Vagina (tissue), 2 donors: ENCODE measurements around the gene TMBIM1.

ENCODE experiments used
- CTCF ChIP-seq, 3 experiments: fragments of 450-650 bp in 2 of 3; fragments of 200-600 bp in 1 of 3; sonication (generic) in 1 of 3; IDR thresholded peaks; one replicate each; pipeline ENCODE4 v1.5.1; 2017 to 2019; ENCODE audit warnings: antibody characterized with exemption in 3 of 3, mild to moderate bottlenecking in 2 of 3, moderate library complexity in 2 of 3
- POLR2A ChIP-seq, 2 donors: fragments of 450-650 bp; IDR thresholded peaks; one replicate each; pipeline ENCODE4 v1.6.1; 2017; ENCODE audit warnings: antibody characterized with exemption in 2 of 2, mild to moderate bottlenecking in 2 of 2, moderate library complexity in 2 of 2
- POLR2AphosphoS5 ChIP-seq, 2 donors: sonication (generic); formaldehyde crosslinking; IDR thresholded peaks; one replicate each; pipeline ENCODE4 v1.9.0; 2017; ENCODE audit warnings: antibody characterized with exemption in 2 of 2, mild to moderate bottlenecking in 2 of 2, low read depth in 1 of 2; ENCODE audit not compliant: insufficient read depth in 1 of 2

DNA sequence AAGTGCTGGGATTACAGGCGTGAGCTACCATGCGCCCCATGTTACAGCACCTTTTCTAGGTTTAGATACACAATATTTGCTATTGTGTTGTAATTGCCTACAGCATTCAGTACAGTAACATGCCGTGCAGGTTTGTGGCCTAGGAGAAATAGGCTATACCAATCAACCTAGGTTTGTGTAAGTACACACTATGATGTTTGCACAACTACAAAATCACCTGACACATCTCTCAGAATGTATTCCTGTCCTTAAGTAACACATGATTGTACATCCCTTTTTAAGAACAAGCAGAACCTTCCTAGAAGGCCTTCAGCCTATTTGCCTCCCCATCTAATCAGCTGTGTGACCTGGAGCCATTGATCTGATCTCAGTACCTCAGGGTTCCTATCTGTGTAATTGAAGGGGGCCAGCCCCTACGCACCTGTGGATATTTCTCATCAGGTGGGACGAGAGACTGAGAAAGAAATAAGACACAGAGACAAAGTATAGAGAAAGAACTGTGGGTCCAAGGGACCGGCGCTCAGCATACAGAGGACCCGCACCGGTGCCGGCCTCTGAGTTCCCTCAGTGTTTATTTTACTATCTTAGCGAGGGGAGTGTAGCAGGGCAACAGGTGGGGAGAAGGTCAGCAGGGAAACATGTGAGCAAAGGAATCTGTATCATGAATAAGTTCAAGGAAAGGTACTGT lies 18.7 kb upstream of the TMBIM1 start:
- TF ChIP-seq POLR2AphosphoS5 (IDR thresholded peaks at IDR 0.05; ENCODE audit: insufficient read depth in 1 of 2, low read depth in 1 of 2) (no peak), CTCF (IDR thresholded peaks at IDR 0.05) (no peak), POLR2A (IDR thresholded peaks at IDR 0.05) (no peak)
